ENCODE results near the gene IRF1.

Gene IRF1

GRCh38 chr5:132476876-132477781 is 13.4 kb downstream of the IRF1 start:
- no peak for DNase-seq (ENCODE audit: low read depth)
- H3K4me3 ChIP-seq (replicated peaks; ENCODE audit: low read depth, low read length), result no peak overlapping the region
- no peak for TF ChIP-seq CTCF (IDR thresholded peaks at IDR 0.05; ENCODE audit: low read length, missing control alignments)

GRCh38 chr5:132475987-132476875 is 14.3 kb downstream of the IRF1 start:
- no peak for TF ChIP-seq CTCF (IDR thresholded peaks at IDR 0.05; ENCODE audit: low read length, missing control alignments)
- H3K4me3 ChIP-seq (replicated peaks; ENCODE audit: low read depth, low read length), result no peak overlapping the region
- no peak for DNase-seq (ENCODE audit: low read depth)

GRCh38 chr5:132475497-132475882 is 15.1 kb downstream of the IRF1 start:
- TF ChIP-seq CTCF (IDR thresholded peaks at IDR 0.05; ENCODE audit: low read length, missing control alignments), result no peak
- no peak for DNase-seq (ENCODE audit: low read depth)
- no peak overlapping the region for H3K4me3 ChIP-seq (replicated peaks; ENCODE audit: low read depth, low read length)

GRCh38 chr5:132474881-132475496 is 15.6 kb downstream of the IRF1 start:
- H3K4me3 ChIP-seq (replicated peaks; ENCODE audit: low read depth, low read length), result no peak overlapping the region
- TF ChIP-seq CTCF (IDR thresholded peaks at IDR 0.05; ENCODE audit: low read length, missing control alignments), result no peak
- DNase-seq (ENCODE audit: low read depth), result no peak

- H3K4me3 ChIP-seq (replicated peaks; ENCODE audit: low read depth, low read length), result no peak overlapping the region
- no peak for TF ChIP-seq CTCF (IDR thresholded peaks at IDR 0.05; ENCODE audit: low read length, missing control alignments)
- DNase-seq (ENCODE audit: low read depth), result no peak
Measured at GRCh38 chr5:132474131-132474723, 16.3 kb downstream of the IRF1 start.

GRCh38 chr5:132473668-132474067 is 16.9 kb downstream of the IRF1 start:
- no peak for DNase-seq (ENCODE audit: low read depth)
- no peak for TF ChIP-seq CTCF (IDR thresholded peaks at IDR 0.05; ENCODE audit: low read length, missing control alignments)

More at GRCh38 chr5:132473668-132474067, 16.9 kb downstream of the IRF1 start:
- H3K4me3 ChIP-seq (replicated peaks; ENCODE audit: low read depth, low read length), result no peak overlapping the region
